Pulmonary artery endothelial cell (primary cell): ENCODE data around the gene CERS6. TPM values are rescaled to one million over a fixed set of nuclear protein-coding genes. Genes with fewer than 3 reads are reported as not detected.
"Not testable (repeated sequence)": the region's sequence is repeated elsewhere in the genome, so short reads cannot be mapped to it uniquely, and the experiment has no call there.

ENCODE experiments used
- DNase-seq: peaks from one replicate; pipeline ENCODE4 v3.0.0-alpha.2; 2011; ENCODE audit warnings: low read depth, low spot score
- total RNA-seq: library from RNA; depleted of rRNA; stranded (reverse); fragments of >200 nt; gene quantifications from 2 replicates; pipeline ENCODE4 v1.2.3, GENCODE V29; 2014

Gene CERS6, protein sequence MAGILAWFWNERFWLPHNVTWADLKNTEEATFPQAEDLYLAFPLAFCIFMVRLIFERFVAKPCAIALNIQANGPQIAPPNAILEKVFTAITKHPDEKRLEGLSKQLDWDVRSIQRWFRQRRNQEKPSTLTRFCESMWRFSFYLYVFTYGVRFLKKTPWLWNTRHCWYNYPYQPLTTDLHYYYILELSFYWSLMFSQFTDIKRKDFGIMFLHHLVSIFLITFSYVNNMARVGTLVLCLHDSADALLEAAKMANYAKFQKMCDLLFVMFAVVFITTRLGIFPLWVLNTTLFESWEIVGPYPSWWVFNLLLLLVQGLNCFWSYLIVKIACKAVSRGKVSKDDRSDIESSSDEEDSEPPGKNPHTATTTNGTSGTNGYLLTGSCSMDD
- total RNA-seq: 8.0 and 12.0 TPM in 2 replicates

DNA sequence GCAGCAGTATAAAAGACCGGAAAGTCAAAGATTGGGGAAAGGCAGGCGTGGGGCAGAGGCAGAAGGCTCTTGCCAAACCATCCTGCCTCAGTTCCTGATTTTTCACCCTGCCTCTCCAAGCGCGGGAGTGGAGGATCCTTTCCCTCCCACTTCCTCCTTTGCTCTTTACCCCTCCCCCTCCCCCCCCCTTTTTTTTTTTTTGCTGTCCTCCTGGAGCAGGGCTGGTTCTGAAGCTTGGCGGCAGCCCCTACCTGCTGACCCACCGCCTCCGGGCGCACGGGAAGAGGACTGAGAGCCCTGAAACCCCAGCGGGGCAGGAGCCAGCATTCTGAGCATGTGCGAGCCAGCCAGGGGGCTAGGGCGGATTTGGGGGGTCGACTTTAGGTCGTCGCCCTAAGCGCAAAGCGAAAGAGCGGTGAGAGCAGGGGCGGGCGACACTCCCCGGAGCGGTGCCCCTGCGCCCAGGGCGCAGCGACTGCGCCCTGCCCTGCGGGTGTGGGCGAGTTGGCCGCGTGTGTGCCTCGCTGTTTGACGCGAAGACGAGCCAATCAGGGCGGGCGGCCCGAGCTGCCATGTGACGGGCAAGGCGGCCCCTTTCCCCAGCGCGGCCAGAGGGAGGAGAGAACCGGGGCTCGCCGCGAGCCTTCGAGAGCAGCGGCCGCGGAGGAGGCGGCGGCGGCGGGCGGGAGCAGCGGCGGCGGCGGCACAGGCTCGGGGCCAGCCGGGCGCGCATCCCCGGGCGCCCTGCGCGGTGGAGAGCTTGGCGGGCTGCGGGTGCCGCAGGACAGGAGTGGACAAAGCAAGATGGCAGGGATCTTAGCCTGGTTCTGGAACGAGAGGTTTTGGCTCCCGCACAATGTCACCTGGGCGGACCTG lies at the start of gene CERS6:
TSS of gene CERS6 (plus strand) at position 628 of the 876 bp plus-strand sequence. CDS start at position 805, 177 bp downstream.
- DNase-seq: peak; percentile 78

DNA sequence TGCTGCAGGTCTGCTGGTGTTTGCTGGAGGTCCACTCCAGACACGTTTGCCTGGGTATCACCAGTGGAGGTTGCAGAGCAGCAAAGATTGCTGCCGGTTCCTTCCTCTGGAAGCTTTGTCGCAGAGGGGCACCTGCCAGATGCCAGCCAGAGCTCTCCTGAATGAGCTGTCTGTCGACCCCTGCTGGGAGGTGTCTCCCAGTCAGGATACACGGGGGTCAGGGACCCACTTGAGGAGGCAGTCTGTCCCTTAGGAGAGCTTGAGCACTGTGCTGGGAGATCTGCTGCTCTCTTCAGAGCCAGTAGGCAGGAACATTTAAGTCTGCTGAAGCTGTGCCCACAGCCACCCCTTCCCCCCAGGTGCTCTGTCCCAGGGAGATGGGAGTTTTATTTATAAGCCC lies 43.8 kb upstream of the CERS6 start:
- not testable (repeated sequence) for DNase-seq

DNA sequence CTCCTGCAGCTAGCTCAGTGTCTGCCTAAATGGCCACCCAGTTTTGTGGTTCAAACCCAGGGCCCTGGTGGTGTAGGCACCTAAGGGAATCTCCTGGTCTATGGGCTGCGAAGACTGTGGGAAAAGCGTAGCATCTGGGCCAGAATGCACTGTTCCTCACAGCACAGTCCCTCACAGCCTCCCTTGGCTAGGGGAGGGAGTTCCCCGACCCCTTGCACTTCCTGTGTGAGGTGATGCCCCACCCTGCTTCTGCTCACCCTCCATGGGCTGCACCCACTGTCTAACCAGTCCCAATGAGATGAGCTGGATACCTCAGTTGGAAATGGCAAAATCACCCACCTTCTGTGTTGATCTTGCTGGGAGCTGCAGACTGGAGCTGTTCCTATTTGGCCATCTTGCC lies 43.0 kb upstream of the CERS6 start:
- not testable (repeated sequence) for DNase-seq

DNA sequence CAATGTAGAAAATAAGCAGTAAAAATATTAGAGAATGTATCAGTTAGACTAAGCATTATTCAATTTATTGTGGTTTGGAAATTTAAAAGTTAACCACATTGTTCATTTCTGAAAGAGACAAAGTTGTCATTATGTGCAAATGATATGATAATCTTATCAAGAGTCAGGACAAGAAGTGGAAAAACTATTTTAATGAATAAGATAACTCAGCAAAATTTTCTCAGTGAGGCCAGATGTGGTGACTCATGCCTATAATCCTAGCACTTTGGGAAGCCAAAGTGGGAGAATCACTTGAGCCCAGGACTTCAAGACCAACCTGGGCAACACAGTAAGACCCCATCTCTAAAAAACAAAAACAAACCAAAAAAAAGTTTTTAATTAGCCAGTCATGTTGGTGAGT lies 39.5 kb upstream of the CERS6 start:
- no peak for DNase-seq

DNA sequence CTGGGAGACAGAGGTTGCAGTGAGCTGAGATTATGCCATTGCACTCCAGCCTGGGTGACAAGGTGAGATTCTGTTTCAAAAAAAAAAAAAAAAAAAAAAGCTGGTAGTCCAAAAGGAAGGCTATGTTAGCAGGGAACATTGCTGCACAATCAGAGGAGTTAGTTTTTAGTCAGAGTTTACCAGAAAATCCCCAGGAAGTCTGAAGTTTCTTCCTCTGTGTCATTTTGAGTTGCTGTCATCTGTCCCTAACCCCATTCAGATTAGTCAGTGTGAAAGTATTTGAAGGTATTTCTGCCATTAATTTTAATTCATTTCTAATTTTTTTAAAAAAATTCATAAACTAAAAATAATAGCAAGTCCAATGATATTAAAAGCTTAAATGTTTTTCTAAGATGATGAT lies 33.5 kb upstream of the CERS6 start:
- DNase-seq: no peak

DNA sequence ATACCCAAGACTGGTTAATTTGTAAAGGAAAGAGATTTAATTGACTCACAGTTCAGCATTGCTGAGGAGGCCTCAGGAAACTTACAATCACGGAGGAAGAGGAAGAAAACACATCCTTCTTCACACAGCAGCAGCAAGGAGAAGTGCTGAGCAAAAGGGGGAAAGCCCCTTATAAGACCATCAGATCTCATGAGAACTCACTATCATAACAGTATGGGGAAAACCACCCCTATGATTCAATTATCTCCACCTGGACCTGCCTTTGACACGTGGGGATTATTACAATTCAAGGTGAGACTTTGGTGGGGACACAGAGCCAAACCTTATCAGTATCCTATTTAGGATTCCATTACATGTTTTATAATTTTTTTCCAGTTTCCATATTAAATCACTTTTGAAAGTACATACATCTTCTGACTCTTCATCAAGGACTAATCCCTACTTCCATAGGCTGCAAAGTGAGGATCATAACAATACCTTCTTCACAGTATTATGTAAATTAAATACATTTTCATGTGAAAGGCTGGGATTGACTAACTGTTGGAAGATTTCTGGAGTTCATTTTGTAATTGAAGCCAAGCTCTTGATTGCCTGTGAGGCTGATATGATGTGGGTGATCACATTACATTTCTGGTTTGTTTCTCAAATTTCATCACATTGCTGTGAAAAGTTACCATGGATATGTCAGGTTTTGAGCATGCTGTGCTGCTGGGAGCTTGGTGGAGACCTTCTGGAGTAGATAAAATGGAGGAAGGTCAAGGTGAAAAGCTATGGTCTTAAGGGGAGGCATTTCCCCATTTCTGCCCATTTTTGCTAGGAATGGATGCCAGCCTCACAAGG lies 31.7 kb upstream of the CERS6 start:
- DNase-seq: no peak

DNA sequence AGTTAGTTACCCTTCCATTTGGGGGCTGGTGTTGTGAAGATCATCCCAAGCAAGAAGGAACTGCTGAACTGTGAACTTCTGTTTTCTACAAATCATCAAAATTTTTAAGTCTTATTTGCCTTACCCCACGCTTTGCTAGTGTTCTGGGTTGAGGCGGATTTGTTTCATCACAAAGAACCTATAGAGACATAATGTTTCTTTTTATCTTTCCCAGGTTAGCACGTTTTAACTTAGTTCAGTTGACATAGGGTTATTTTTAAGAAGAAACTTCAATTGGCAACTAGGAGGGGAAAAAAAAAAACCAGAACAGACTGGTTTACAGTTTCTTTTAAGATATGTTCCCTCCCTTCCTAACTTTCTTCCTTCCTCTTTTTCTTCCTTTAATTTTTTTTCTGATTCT lies 31.1 kb upstream of the CERS6 start:
- DNase-seq: no peak

DNA sequence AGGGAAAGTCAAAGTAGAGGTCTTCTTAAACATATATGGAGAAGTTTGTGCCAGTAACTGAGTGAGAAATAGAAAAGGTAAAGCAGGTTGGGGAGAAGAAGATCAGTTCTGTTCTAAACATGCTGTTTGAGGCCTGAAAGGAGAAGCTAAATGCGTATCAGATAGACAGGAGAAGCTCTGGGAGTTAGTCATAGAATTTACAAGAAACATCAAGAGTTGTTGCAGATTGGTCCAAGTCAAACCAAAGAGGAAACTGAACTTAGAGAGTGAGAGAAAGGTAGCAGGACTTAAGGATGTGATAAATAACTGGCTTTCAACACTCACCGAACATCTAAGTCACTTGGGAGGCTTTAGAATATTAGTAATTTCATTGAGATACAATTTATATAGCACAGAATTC lies 29.2 kb upstream of the CERS6 start:
- DNase-seq: no peak

DNA sequence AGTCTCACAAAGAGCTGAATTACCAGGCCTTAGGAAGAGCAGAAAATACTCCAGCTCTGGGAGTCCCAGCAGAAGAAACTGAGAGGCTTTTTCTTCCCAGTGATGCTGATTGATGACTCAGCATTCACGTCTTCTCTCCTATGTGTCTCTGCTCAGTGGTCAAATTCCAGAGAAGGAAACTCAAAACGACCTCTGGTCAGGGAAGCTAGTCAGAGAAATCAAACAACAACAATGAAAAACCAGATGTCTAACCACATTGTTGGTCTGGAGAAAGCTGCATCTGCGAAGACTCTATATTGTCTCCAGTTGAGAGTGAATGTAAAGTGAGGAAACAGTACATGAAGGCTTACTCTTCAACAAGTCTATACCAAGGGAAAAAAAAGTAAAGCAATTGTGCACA lies 28.6 kb upstream of the CERS6 start:
- no peak for DNase-seq

DNA sequence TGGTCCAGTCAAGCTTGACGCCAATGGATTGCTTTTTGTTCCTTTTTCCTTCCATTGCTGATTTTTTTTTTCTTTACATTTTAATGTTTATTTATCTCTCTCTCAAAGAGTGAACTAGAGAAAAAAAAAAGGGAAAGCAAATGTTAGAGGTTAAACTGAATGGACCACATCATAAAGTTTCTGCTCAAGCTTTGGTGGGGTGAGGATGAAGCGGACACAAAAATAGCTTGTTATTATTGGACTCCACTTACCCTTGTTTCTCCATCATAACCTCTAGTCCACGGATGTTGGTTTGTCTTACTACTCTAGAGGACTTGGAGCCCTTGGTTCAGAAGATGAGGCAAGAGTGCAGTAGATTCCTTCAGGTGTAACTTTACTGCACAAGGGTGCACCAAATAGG lies 27.6 kb upstream of the CERS6 start:
- no peak for DNase-seq

DNA sequence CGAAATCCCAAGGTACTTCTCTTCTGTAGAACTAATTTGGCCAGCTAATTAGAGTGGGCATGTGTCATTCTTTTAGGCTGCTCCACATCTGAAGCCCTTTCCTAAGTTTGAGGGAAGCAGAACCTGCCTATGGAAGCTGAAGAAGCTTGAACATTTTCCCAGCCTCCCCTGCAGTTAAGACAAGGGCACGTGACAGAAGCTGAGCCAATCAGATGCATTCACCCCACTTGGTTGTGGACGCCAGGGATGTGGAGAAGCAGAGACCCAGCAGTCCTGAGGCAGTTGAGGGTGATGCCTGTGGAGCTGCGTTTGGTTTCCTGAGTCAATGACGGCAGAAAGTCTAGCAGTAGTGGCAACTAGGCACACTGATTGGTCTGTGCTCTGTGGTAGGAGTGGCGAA lies 26.1 kb upstream of the CERS6 start:
- no peak for DNase-seq

DNA sequence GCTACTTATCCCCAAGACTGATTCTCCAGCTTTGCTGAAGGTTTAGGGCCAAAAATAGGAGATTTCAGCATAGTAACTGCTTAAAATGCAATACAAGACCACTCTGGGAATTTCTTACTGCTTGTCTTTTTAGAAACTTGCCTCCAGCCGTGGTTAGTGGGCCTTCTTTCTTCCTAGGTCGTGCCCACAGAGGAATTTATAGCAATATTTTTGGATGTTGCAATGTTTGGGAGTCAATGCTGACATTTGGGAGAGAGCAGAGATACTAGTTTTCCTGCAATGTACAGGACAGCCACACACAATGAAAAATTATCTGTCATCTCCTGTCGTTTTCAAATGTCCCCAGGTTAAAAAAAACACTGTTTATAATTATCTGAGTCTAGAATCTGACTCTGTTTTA lies 25.6 kb upstream of the CERS6 start:
- DNase-seq: no peak

DNA sequence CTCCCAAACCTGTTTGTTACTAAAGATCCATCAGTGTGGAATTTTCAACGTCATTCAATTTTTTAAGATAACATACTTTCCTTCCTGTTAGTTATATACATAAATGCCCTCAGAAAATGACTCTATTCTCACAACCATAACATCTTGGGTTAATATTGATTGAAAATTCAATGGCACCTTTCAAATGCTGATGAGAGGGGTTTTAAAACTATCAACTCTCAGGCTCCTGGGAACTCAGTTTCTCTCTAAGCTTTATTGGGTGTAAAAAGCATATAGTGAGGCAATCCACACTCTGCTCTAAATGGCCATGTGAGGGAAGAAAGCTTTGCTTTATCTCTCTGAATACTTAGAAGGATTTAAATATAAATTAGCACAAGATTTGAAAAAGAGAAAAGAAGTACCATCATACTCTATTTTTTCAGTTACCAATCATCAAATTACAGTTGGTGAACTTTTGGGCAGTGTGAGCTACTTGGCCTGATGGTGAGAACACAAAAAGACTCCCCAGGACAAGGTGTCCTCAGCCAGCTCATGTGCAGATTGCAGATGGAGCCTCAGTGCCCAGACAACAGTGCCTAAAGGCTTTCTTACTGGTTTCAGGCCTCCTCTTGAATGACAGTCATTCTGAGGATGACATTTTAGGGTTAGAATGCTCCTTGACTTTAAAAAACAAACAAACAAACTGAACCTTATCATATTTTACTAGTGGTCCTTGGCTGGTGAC lies 24.6 kb upstream of the CERS6 start:
- DNase-seq: no peak

DNA sequence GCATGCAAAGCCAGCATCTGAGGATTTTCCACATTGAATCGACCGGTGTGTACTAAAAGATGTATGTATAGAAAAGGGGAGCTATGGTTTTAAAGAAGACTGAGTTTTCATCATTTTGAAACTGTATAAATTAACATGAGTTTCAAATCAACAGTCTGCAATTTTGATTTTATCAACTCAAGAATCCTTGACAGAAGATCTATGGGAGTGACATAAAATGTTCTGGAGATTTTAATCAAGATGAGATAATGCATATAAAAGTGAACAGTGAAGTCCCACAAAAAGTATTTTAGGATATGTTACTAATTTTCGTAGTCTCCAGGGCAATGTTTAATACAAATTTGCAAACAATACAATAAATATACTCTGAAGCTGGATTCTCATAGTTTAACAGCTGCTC lies 24.0 kb upstream of the CERS6 start:
- DNase-seq: no peak

DNA sequence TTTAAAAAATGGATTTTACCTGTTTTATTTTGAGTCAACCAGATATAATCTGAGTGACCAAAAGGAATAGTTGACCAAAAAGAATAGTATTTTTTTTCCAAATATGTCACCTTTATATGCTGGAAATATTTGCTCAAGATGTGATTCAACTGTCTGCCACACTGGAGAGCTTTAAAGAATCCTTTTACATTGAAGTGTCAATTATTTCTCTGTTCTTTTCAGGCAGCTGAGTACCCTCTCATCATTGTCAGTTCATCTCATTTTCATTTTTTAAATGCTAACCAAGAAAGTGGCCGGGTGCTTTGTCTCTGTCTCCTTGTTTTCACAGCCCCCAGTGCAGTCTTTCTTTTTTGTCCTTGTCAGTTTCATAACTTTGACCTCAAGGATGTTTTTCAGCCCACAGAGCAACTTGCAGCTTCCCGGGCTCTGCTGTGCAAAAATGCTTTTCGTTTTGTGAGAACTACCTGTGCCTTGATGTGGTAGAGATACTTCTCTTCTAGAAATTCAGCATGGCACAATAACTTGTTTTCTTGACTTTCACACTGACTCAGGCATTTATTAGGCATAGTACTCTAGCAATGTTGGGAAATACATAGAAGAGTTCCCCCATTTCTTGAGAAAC lies 23.4 kb upstream of the CERS6 start:
- DNase-seq: no peak

DNA sequence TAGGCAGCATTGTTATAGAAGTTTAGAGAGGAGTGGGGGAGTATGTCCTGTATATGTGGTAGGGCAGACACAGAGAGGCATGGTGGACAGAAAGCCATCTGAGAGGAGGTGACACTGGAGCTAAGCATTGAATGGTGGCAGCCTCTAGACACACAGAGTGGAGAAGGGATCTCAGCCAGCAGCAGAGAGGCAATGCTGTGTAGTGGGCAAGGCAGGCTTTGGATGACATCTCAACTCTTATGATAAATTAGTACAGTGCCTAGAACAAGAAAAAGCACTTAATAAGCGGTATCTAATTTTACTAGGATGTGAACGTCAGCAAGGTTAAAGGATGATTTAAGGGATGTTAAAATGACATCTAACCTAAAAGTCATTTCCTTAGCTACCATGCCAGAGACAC lies 22.5 kb upstream of the CERS6 start:
- no peak for DNase-seq

DNA sequence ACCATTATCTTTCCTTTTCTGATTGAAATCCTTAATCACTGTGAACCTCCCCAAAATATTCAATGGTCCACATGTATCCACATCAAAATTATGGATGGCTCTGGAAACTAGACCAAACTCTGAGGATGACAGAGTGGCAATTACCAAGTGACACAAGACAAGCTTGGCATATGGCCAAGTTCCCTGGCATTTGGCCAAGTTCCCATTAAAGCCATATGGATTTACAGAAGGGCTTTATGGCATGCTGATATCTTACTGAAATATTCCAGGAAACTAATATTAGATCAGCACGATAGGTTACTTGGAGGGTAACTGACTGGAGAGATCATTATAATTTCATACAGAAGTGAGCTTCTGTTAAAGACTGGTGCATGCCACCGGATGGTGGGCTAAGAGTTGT lies 21.9 kb upstream of the CERS6 start:
- DNase-seq: no peak

DNA sequence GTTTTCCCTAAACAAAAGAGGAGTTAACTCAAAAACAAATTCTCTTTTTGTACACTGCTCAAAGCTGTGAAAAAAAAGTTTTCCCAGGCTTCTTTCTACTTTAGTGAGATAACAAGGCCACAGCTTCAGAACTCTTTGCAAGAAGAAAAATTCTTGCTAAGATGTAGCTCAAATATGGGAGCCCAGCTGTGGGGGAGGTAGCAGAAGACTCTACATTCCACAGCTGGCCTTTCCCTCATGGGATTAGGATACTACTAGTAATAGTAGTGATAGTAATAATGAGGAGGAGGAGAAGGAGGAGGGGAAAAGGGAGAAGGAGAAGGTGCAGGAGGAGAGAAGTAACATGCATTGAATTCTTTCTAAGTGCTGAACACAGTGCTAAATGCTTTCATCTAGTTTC lies 19.2 kb upstream of the CERS6 start:
- DNase-seq: no peak

DNA sequence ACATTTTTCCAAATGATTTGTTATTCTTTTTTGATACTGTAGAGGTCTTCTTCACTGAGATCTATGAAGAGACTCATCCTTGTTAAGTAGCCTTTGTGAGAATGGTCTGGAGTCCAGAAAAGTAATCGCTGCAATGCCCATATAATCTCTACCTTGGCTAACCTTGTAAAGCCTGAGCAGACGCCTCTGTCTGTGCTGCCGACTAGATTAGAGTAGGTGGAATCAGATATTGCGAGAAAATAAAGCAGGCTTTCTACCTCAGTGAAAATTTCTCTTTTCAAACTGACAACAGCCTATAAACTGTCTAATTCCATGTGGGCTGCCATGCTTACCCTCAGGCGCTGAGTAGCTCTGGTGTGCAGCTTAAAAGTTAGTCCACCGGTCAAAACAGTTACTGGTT lies 17.5 kb upstream of the CERS6 start:
- no peak for DNase-seq

DNA sequence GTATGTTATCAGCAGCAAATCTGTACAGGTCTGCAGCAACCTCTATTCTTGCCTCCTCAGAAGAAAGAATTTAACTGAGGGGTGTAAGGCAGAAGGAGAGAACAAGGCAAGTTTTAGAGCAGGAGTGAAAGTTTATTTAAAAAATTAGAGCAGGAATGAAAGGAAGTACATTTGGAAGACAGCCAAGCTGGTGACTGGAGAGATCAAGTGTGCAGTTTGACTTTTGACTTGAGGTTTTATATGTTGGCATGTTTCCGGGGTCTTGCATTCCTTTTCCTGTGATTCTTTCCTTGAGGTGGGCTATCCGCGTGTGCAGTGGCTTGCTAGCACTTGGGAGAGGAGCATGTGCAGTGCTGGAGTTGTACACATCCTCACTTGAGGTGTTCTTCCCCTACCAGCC lies 16.5 kb upstream of the CERS6 start:
- no peak for DNase-seq
